Activated CD8-positive, alpha-beta memory T cell treated with anti-CD3 and anti-CD28 coated beads for 36 hours (primary cell): ENCODE data around the gene OVOL3. TPM values are rescaled to one million over a fixed set of nuclear protein-coding genes. Genes with fewer than 3 reads are reported as not detected.

Source experiments
- CTCF ChIA-PET: fragments of 350-600 bp; sonication (Branson Sonifier 250); formaldehyde crosslinking; loops from one replicate; lab custom pipeline; 2021; ENCODE audit warnings: antibody characterized with exemption; lab: Charles Lee
- POLR2A ChIA-PET: fragments of 350-600 bp; sonication (Branson Sonifier 250); formaldehyde crosslinking; loops from one replicate; lab custom pipeline; 2021; ENCODE audit warnings: antibody characterized with exemption; lab: Charles Lee
- total RNA-seq, 2 experiments: library from RNA; stranded (reverse); gene quantifications; one replicate each; pipeline ENCODE4 v1.2.3, GENCODE V29; 2021

The OVOL3 gene
- total RNA-seq, 2 experiments from 2014 or later: not detected

DNA sequence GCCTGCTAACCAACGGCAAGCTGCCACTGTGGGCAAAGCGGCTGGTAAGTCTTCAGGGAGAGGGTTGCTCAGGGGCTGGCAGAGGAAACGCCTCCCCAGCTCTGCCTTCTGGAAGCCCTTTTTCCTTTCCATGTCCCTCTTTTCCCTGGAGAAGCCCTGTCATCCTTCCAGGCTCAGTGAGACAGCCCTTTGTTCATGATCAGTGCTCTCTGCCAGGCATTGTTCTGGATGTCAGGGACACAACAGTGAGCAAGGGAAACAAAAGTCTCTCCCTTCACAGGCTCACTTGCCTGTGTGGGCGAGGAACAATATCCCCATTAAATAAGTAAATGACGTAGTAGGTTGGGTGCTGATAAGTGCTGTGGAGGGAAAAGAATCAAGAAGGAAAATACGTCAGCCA, 13.9 kb upstream of the OVOL3 start:
- ChIA-PET POLR2A (no interaction called here), CTCF (no interaction called here)

DNA sequence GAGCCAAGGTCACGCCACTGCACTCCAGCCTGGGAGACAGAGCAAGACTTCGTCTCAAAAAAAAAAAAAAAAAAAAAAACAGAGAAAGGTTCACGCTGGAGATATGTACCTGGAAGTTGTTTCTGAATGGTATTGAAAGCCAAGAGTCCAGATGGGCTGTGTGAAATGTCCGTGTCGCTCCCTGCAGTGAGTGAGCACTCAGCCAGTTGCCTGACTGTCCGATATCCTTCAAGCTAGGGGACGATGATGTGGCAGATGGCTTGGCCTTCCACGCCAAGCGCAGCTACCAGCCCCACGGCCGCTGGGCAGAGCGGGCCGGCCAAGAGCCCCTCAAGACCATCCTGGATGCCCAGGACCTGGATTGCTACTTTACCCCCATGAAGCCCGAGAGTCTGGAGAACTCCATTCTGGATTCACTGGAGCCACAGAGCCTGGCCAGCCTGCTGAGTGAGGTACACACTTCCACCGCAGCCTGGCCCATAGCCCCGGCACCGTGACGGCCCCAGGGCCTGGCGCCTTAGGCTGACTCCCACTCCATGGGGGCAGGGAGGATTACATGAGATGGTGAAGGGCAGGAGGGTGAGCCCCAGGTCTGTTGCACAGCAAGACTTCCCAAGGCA, 11.7 kb upstream of the OVOL3 start:
- ChIA-PET CTCF (interaction anchor here (0.9 to 1.2 kb wide), 2 partner anchors 12 to 38 kb away, joined by 3 to 4 read pairs; partner anchors contain the start of gene OVOL3), POLR2A (no interaction called here)

DNA sequence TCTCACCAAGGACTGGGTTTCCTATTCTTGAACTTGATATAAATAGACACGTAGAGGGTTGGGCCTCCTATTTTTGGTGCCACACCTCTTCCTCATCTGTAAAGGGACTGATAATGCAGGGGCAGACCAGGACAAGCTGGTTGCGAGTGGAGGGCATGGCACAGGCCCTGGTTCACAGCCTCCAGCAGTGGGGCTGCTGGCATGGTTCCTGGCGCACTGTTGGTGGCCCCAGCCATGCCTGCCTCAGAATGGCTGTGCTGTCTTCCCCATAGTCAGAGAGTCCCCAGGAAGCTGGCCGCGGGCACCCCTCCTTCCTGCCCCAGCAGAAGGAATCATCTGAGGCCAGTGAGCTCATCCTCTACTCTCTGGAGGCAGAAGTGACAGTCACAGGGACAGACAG, 10.5 kb upstream of the OVOL3 start:
- ChIA-PET POLR2A (no interaction called here), CTCF (interaction anchor here (0.9 to 1.2 kb wide), 2 partner anchors 10 to 39 kb away, joined by 3 to 4 read pairs; partner anchors contain the start of gene OVOL3)

DNA sequence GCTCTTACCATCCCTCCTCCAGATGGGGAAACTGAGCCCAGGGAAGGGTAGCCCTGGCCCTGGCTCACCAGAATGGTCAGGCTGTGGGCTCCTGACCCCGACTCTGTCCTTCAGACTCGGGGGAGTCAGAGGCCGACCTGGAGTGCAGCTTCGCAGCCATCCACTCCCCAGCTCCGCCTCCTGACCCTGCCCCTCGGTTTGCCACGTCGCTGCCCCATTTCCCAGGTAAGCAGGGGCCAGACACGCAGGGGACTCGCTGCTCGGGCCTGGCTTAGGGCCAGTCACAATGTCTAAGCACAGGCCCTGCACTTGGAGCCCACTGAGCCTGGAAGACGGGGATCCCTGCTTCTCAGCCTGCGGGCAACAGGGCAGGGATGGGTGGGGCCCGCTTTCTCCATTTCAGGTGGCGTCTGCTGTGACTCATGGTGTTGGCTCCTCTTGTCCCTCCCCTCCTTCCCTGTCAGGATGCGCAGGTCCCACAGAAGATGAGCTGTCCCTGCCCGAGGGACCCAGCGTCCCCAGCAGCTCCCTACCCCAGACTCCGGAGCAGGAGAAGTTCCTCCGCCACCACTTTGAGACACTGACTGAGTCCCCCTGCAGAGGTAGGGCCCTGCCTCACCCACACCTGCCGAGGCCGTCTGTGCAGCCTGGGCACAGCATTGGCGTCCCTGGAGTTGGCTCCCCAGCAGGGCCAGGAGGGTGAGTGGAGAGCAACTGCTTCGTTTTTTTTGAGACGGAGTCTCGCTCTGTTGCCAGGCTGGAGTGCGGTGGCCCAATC, 9.2 kb upstream of the OVOL3 start:
- CTCF ChIA-PET: no interaction called here
- POLR2A ChIA-PET: no interaction called here

DNA sequence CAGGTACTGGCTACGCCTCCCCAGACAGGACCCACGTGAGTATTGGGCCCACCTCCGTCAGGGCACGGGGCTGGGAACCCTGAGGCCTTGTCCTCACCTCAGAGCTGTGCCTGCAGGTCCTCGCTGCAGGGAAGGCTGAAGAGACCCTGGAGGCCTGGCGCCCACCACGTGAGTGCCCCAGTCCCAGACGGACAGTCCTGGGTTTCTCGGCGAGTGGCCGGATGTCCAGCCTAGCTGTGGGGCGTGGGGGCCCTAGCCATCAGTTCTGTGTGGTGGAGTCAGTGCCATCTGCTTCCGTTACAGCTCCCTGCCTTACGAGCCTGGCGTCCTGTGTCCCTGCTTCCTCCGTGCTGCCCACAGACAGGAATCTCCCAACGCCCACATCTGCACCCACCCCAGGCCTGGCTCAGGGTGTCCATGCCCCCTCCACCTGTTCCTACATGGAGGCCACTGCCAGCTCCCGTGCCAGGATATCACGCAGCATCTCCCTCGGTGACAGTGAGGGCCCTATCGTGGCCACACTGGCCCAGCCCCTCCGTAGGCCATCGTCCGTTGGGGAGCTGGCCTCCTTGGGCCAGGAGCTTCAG, 7.8 kb upstream of the OVOL3 start:
- POLR2A ChIA-PET: no interaction called here
- CTCF ChIA-PET: interaction anchor here (1.0 kb wide), 1 partner anchor 50 kb away, joined by 3 read pairs; no protein-coding TSS in a partner anchor

DNA sequence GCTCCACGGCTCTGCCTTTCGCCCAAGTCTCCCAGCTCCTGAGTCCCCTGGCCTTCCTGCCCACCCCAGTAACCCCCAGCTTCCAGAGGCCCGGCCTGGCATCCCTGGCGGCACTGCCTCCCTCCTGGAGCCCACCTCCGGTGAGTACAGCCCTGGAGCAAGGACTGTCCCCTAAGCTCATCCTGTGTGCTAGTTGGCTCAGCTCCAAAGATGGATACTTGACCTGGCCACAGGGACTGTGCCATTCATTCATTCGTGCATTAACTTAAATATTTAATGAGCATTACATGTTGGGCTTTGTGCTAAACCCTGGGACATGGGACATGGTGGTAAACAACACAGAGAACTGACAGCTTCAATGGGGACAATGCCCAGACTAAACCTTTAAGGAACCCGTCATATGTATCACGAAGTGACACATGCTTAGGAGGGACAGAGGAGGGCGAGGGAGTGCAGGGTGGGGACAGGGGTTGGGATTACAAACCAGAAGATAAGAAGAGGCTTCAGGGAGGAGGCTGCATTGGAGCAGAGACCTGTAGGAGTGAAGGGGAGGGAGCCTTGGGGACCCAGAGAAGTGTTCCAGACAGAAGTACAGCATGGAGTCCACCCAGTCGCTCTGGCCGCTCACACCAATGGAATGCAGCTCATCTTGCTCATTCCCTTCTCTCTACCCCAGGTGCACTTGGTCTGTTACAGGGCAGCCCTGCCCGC, 6.9 kb upstream of the OVOL3 start:
- CTCF ChIA-PET: interaction anchor here (1.0 kb wide), 1 partner anchor 51 kb away, joined by 3 read pairs; no protein-coding TSS in a partner anchor
- POLR2A ChIA-PET: interaction anchor here (0.6 to 0.9 kb wide), 2 partner anchors 18 to 90 kb away, joined by 3 to 6 read pairs; partner anchors contain the start of gene ALKBH6

DNA sequence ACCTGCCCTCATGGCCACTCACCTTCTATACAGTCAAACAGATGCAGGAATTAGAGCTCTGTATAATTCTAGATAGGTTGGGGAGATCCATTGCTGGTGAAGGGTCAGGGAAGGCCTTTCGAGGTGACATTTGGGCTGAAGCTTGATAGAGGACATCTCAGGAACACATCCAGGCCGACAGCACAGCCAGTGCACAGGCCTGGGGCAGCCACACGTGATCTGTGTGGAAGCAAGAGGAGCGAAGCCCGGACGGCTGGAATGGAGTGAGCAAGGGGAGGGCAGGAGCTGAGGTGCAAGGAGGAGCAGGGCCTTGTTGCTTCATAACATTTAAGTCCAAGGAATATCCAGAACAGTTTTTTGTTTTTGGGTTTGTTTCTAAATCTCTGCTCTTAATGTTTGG, 4.5 kb upstream of the OVOL3 start:
- ChIA-PET CTCF (interaction anchor here (0.7 kb wide), 3 partner anchors 51 to 704 kb away, joined by 3 to 6 read pairs (median 4); no protein-coding TSS in a partner anchor), POLR2A (no interaction called here)

DNA sequence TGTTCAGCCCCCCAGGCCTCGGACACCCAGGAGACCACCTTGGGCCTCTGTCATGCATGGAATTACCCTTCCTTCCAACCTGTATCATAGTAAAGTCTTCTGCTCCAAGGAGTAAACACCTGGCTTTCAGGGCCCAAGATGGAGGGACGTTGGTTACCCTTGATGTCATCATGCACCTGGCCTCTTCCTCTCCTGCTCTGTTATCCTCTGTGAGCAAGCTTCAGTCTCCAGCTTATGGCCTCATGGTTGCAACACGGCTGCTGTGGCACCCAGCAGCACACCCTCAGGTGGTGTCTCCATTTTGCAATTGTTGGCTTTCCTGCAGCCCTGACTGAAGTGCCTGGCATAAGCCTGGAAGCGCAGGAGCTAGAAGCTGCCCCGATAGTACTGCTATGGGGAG, 4.0 kb upstream of the OVOL3 start:
- POLR2A ChIA-PET: interaction anchor here (0.5 kb wide), 1 partner anchor 65 kb away, joined by 4 read pairs; no protein-coding TSS in a partner anchor
- CTCF ChIA-PET: interaction anchor here (0.7 kb wide), 1 partner anchor 704 kb away, joined by 3 read pairs; no protein-coding TSS in a partner anchor

DNA sequence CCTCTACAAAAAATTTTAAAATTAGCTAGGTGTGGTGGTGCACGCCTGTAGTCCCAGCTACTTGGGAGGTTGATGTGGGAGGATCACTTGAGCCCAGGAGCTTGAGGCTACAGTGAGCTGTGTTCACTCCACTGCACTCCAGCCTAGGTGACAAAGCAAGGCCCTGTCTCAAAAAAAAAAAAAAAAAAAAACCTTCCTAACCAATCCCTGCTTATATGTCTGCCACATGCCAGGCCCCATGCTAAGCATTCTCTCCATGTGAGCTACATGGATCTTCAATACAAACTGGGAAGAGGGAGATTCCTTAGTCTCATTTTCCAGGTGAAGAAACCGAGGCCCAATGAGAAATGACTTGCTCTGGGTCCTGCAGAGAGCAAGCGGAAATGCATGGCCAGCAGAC, 2.3 kb upstream of the OVOL3 start:
- ChIA-PET POLR2A (no interaction called here), CTCF (interaction anchor here (0.6 kb wide), 1 partner anchor 47 kb away, joined by 4 read pairs; no protein-coding TSS in a partner anchor)

DNA sequence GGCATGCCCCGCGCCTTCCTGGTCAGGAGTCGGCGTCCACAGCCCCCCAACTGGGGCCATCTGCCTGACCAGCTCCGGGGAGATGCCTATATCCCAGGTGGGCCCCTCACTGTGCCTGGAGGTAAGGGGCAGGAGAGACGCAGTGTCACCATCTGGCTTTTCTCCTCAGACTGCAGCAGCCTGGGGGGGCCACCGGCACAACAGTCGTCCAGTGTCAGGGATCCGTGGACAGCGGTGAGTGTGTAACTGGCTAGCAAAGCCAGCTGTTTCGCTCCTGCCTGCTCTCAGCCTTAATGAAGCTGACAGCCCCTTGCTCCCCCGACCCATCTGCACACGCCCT, 227 bp downstream of the OVOL3 start:
- CTCF ChIA-PET: interaction anchor here (0.9 kb wide), 1 partner anchor 11 kb away, joined by 3 read pairs; no protein-coding TSS in a partner anchor

DNA sequence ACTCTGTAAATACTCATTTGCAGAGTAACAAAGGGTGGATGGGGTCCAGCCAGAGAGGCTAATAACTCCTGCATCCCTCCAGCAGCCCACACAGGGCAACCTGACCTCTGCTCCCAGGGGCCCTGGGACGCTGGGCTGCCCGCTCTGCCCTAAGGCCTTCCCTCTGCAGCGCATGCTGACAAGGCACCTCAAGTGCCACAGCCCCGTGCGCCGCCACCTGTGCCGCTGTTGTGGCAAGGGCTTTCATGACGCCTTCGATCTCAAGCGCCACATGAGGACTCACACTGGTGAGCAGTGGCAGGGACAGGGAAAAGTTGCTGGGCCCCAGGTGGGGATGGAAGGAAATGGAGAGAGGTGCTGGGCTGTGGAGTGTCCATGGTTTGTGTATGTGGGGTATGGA, 1.7 kb downstream of the OVOL3 start:
- ChIA-PET CTCF (no interaction called here), POLR2A (no interaction called here)

More for the DNA sequence above, 227 bp downstream of the OVOL3 start:
- POLR2A ChIA-PET: no interaction called here

DNA sequence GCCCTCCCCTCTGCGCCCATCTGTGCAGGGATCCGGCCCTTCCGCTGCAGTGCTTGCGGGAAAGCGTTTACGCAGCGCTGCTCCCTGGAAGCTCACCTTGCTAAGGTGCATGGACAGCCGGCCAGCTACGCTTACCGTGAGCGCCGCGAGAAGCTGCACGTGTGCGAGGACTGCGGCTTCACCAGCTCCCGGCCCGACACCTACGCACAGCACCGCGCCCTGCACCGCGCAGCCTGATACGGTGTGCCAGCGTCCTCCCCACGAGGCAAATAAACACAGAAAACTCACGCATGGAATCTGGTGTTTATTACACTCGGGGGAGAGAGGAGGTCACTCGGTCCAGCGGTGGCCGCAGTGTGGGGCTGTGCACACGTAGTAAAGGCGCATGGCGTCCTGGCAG, 2.5 kb downstream of the OVOL3 start:
- ChIA-PET POLR2A (no interaction called here), CTCF (interaction anchor here (1.0 kb wide), 1 partner anchor 15 kb away, joined by 4 read pairs; no protein-coding TSS in a partner anchor)

DNA sequence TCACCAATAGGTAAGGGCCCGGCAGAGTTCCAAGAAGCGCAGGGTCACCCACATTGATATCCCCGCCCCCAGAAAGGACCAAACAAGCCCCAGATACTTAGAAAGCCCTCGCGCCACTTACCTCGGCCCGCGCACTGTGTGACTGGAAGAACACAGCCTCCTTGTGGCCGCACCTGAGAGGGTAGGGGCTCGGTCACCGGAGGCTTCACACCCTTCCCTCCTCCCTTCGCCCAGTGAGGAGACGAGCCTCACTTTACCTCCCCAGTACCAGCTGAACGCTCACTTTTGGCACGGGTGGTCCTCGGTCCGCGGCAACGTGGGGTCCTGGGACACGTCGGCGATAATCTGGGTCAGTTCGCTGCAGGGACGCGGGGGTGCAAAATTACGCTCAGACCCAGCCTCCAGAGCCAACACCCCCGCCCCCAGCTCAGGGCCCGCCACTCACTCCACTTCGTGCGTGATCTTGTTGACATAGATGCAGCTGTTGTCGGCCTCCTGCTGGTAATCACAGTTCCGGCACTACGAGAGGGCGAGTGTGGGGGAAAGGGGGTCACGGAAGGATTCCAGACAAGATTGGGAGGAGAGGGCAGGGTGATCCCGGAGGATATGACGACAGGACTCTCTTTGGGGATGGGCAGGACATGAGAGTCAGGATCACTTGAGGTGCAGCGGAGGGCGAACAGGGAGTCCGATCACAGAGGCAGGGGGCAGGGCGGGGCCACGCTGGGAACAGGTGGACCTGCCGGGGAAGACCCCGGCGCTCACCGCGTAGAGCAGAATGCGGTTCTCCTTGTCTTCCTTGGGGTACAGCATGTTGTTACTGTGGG, 3.2 kb downstream of the OVOL3 start:
- CTCF ChIA-PET: interaction anchor here (1.0 kb wide), 1 partner anchor 14 kb away, joined by 4 read pairs; no protein-coding TSS in a partner anchor
- POLR2A ChIA-PET: interaction anchor here (0.7 to 1.9 kb wide), 3 partner anchors 13 to 570 kb away, joined by 3 to 15 read pairs (median 3); no protein-coding TSS in a partner anchor

DNA sequence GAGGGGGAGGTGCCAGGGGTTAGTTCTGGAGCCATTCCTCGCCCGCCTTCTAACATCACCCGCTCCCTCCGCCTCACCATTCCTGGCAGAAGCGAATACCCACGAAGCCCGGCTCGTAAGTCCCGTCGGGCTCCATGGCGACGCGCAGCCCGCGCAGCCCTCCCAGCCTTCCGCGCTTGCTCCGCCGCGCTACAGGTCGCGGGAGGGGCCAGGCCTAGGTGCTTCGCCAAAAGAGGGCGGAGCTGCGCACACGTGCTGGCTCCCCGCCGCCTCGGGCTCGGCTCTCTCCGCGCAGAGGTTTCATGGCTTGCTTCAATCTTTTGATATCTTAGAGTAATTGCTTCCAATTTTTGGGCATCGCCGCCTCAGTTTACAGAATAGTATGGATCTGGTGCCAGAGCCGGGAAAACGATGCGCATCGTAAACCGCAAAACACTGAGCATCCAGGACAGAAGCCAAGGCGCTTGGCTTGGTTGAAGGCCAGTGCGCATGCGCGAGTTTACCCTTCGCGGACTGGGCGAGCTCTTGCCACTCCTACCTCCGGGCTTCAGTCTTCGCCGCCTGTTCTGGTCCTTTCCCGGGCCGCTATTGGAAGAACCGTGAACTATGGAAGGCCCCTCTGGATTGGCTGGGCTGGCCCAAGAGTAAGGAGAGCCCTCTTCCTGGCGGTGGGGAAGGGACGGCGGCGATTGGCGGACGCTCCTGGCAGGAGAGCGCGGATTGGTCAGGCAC, 3.9 kb downstream of the OVOL3 start, which contains the start of gene POLR2I:
Gene POLR2I, minus strand, starts transcription at position 155 of the 732 bp plus-strand sequence. Its CDS starts 19 bp downstream, at position 136.
- ChIA-PET CTCF (interaction anchor here (0.7 to 3.5 kb wide), 3 partner anchors 13 to 61 kb away, joined by 3 to 15 read pairs (median 5); partner anchors contain the start of gene THAP8), POLR2A (interaction anchor here (0.5 to 1.9 kb wide), 11 partner anchors 11 to 1663 kb away, joined by 3 to 15 read pairs (median 3); partner anchors contain the start of genes CAPNS1 and THAP8)

DNA sequence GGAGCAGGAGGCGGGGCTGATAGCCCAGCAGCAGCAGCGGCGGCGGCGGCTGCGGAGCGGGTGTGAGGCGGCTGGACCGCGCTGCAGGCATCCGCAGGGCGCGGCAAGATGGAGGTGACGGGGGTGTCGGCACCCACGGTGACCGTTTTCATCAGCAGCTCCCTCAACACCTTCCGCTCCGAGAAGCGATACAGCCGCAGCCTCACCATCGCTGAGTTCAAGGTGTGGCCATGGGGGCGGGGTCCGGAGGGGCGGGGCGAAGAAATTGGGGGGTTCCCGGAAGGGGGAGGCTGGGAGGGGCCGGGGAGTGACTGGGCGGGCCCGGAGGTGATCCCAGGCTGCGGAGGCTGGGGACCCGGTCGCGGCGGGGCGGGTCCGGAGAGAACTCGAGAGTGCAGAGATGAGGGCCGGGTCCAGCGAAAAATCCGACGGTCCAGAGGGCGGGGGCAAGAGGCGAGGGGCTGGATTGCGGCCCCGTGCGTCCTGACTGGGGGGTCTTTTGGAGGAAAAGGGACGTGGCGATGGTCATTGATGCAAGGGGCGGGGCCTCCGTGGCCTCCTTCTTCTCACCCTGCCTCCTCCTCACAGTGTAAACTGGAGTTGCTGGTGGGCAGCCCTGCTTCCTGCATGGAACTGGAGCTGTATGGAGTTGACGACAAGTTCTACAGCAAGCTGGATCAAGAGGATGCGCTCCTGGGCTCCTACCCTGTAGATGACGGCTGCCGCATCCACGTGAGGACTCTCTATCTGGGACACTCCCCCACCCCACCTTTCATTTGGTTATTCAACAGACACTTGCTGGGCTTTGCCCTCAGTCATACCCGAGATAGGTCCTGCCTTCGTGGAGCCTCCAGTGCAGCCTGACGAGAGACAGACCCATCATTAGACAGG, 4.8 kb downstream of the OVOL3 start, which contains the start of gene TBCB:
Gene TBCB, plus strand, starts transcription at position 16 of the 891 bp plus-strand sequence. Its CDS starts 93 bp downstream, at position 109.
- CTCF ChIA-PET: interaction anchor here (0.6 to 3.5 kb wide), 4 partner anchors 12 to 62 kb away, joined by 3 to 15 read pairs (median 4); partner anchors contain the start of gene THAP8

DNA sequence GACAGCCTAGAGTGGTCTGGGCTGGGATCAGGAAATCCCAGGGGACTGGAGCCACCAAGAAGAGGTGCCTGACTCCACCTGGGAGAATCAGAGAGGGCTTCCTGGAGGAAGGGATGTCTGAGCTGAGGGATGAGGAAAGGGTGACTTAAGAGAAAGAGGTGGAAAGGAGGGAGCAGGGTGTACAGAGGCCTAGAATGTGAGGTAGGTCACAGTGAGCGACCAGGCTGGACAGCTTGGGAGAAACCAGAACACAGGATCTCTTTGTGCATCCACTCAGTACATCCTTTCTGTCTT, 5.3 kb downstream of the OVOL3 start:
- POLR2A ChIA-PET: interaction anchor here (1.3 kb wide), 1 partner anchor 102 kb away, joined by 3 read pairs; no protein-coding TSS in a partner anchor
- CTCF ChIA-PET: interaction anchor here (0.6 to 3.5 kb wide), 2 partner anchors 11 to 60 kb away, joined by 3 to 15 read pairs; no protein-coding TSS in a partner anchor

More for the DNA sequence above, 4.8 kb downstream of the OVOL3 start, which contains the start of gene TBCB:
- POLR2A ChIA-PET: interaction anchor here (0.6 to 1.9 kb wide), 8 partner anchors 10 to 101 kb away, joined by 3 to 15 read pairs (median 3); partner anchors contain the start of genes CAPNS1 and THAP8
